Transverse colon (tissue), 4 donors: ENCODE measurements around the gene ARFGAP1. TPM values are rescaled to one million over a fixed set of nuclear protein-coding genes. Genes with fewer than 3 reads are reported as not detected.

Source experiments
- DNase-seq: peaks from one replicate; pipeline ENCODE4 v3.0.0-alpha.2; 2019
- H3K27ac ChIP-seq, 4 donors: fragments of 200-600 bp; sonication (generic); 2 replicates each; pipeline ENCODE4 v1.5.1; 2016 to 2018; ENCODE audit warnings: inconsistent platforms in 4 of 4
- H3K27me3 ChIP-seq: fragments of 200-600 bp; sonication (generic); 2 replicates; pipeline ENCODE4 v1.5.1; 2017; ENCODE audit warnings: inconsistent platforms
- H3K36me3 ChIP-seq, 4 donors: fragments of 200-600 bp; sonication (generic); 2 replicates each; pipeline ENCODE4 v1.5.1; 2017 to 2019; ENCODE audit warnings: inconsistent platforms in 4 of 4
- H3K4me1 ChIP-seq, 4 donors: fragments of 200-600 bp; sonication (generic); 2 replicates each; pipeline ENCODE4 v1.5.1; 2017 to 2020; ENCODE audit warnings: inconsistent platforms in 4 of 4
- H3K4me3 ChIP-seq, 4 donors: fragments of 200-600 bp; sonication (generic); 1 replicate in 1 of 4; 2 replicates in 3 of 4; pipeline versions ENCODE4 v1.5.1 to v1.6.1; 2017 to 2019; ENCODE audit warnings: inconsistent platforms in 4 of 4
- H3K9me3 ChIP-seq, 2 donors: fragments of 200-600 bp; sonication (generic); 2 replicates each; pipeline ENCODE4 v1.5.1; 2017 to 2019; ENCODE audit warnings: inconsistent platforms in 2 of 2
- EP300 ChIP-seq: sonication (generic); formaldehyde crosslinking; IDR thresholded peaks from one replicate; pipeline ENCODE4 v1.6.1; 2017; ENCODE audit warnings: antibody characterized with exemption, low read depth
- POLR2A ChIP-seq: fragments of 450-650 bp; IDR thresholded peaks from one replicate; pipeline ENCODE4 v1.6.1; 2016; ENCODE audit warnings: antibody characterized with exemption, mild to moderate bottlenecking, moderate library complexity
- POLR2AphosphoS5 ChIP-seq, 3 donors: sonication (generic); formaldehyde crosslinking; IDR thresholded peaks; one replicate each; pipeline ENCODE4 v1.6.1; 2016; ENCODE audit warnings: antibody characterized with exemption in 3 of 3
- WGBS, 2 donors: methylation state at CpG; one replicate each; pipeline ENCODE4 v1.1.5; 2018; ENCODE audit warnings: low coverage in 1 of 2; 5-methylcytosine and 5-hydroxymethylcytosine counted together
- in situ Hi-C, 4 donors: fragments of 200-750 bp; cut with MboI; loops; one replicate each; pipeline versions ENCODE4 v1.15.0 to v1.15.1; 2017; ENCODE audit warnings: low sequenced_read_pairs in 3 of 4, low pct_ligation_motif_present in 1 of 4, low pct_unique_long_range_greater_than_20kb in 1 of 4
- intact Hi-C: fragments of 100-400 bp; cut with DNase I; formaldehyde crosslinking; loops from one replicate; pipeline ENCODE4 v1.15.1; 2023; ENCODE audit warnings: low total_unique reads
- total RNA-seq, 4 donors: library from RNA; depleted of rRNA; stranded (reverse); fragments of >200 nt; gene quantifications; one replicate each; pipeline ENCODE4 v1.1.0, GENCODE V29; 2016
- TF ChIP-seq, protein P1 (sequence below), 5 experiments: fragments of 200-600 bp in 3 of 5; fragments of 450-650 bp in 2 of 5; sonication (generic) in 3 of 5; IDR thresholded peaks; 1 replicate in 2 of 5; 2 replicates in 3 of 5; pipeline ENCODE4 v1.5.1; 2016 to 2017; ENCODE audit warnings: antibody characterized with exemption in 5 of 5, inconsistent platforms in 3 of 5, mild to moderate bottlenecking in 2 of 5, moderate library complexity in 1 of 5

Gene ARFGAP1
- total RNA-seq, 4 donors from 2014 or later: 43.8 to 200 (median 74.8) TPM

DNA sequence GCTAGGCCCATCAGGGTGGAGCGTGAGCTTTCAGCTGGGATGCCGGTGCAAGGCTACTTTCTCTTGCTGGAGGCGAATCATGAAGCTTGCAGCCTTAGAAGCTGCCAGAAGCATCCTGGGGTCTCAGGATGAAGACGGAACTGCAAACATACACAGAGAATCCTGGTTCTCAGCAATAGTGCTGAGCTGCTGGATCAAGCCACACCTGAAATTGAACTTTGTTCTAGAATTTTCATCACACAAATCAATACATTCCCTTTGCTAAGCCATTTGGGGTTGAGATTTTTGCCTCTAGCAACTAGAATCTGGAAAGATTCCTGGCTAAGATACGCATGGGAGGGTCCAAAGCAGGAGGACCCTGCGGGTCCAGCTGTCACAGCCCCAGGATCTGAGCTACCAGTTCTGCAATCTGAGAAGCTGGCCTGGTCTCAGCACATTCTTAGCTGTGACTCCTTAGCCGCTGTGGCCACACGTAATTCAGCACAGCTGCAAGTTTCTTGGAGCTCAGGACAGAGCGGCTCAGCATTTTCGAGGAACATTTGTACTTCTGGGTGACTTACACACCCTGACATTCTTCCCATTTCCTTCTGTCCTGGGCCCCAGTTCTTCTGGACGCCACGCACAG is 6.6 kb upstream of the ARFGAP1 start:
- no peak overlapping the region for H3K27ac ChIP-seq
- H3K36me3 ChIP-seq: no peaks in the 10 kb centered on the region
- in situ Hi-C loops: no loop called here
- no peak for DNase-seq
- no peak overlapping the region for H3K4me3 ChIP-seq
- H3K4me1 ChIP-seq: no peaks in the 10 kb centered on the region
- intact Hi-C loops: no loop called here
- peaks cover 51% of the 10 kb centered on the region for H3K27me3 ChIP-seq
- WGBS, 2 donors: 60 to 69% methylated on average over 1 to 12 of the region's 12 CpGs
- H3K9me3 ChIP-seq: no peaks in the 10 kb centered on the region
- no peak for TF ChIP-seq POLR2AphosphoS5 (IDR thresholded peaks at IDR 0.05)
- TF ChIP-seq, protein P1, sequence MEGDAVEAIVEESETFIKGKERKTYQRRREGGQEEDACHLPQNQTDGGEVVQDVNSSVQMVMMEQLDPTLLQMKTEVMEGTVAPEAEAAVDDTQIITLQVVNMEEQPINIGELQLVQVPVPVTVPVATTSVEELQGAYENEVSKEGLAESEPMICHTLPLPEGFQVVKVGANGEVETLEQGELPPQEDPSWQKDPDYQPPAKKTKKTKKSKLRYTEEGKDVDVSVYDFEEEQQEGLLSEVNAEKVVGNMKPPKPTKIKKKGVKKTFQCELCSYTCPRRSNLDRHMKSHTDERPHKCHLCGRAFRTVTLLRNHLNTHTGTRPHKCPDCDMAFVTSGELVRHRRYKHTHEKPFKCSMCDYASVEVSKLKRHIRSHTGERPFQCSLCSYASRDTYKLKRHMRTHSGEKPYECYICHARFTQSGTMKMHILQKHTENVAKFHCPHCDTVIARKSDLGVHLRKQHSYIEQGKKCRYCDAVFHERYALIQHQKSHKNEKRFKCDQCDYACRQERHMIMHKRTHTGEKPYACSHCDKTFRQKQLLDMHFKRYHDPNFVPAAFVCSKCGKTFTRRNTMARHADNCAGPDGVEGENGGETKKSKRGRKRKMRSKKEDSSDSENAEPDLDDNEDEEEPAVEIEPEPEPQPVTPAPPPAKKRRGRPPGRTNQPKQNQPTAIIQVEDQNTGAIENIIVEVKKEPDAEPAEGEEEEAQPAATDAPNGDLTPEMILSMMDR (IDR thresholded peaks at IDR 0.05): no peak
- no peak for TF ChIP-seq EP300
- no peak for TF ChIP-seq POLR2A

DNA sequence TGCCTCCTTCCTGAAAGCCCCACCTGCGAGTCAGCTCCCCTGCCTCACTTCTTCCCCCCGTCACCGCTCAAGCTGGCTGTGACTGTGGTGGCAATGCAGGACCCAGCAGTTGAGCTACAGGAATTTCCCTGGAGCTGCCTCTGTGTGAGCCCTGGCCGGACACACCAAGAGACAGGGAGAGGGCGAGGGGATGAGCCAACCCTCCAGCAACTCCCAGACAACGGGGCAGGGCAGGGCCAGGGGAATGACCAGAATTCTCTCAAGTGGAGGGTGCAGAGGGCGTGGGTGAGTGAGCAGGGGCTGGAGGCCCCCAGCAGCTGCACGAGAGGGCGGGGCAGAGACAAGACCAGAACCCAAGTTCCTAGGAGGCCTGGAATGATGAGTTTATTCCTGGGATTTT is 4.9 kb upstream of the ARFGAP1 start:
- DNase-seq: no peak
- Histone ChIP-seq H3K36me3 (no peaks in the 10 kb centered on the region), H3K27me3 (peaks cover 40% of the 10 kb centered on the region), H3K4me1 (peaks cover 0 to 7% (median 3%) of the 10 kb centered on the region in 4 donors), H3K9me3 (no peaks in the 10 kb centered on the region), H3K27ac (no peak overlapping the region), H3K4me3 (no peak overlapping the region)
- intact Hi-C loops: no loop called here
- in situ Hi-C loops: no loop called here
- TF ChIP-seq EP300 (no peak), POLR2A (no peak), POLR2AphosphoS5 (IDR thresholded peaks at IDR 0.05) (no peak)
- TF ChIP-seq, protein P1 (IDR thresholded peaks at IDR 0.05): no peak
- 54 to 64% methylated on average over 3 to 9 of the region's 9 CpGs for WGBS, 2 donors

DNA sequence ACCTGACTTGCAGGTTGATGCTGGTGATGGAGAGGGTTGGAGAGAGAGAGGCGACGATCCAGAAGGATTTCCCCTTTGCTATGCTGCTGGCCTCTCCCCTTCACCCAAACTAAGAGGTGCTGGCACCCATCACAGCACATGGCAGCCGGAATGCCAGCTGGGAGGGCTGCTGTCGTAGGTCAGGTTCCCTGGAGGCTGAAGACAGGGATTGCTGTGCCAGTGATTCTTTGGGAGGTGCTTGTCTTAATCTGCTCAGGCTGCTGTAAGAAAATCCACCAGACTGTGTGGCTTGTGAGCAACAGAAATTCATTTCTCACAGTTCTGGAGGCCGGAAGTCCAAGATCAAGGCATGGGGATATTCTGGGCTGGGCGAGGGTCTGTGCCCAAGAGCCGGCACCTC is 4.4 kb upstream of the ARFGAP1 start:
- 71% methylated on average over 7 of the region's 7 CpGs; no CpG with 5 or more reads in 1 of the 2 donors for WGBS, 2 donors
- no peaks in the 10 kb centered on the region for H3K36me3 ChIP-seq
- H3K27me3 ChIP-seq: peaks cover 37% of the 10 kb centered on the region
- intact Hi-C loops: no loop called here
- TF ChIP-seq POLR2AphosphoS5 (IDR thresholded peaks at IDR 0.05): no peak
- TF ChIP-seq, protein P1 (IDR thresholded peaks at IDR 0.05): no peak
- H3K4me1 ChIP-seq: peaks cover 0 to 9% (median 4%) of the 10 kb centered on the region in 4 donors
- no peak for DNase-seq
- in situ Hi-C loops: no loop called here
- no peak overlapping the region for H3K27ac ChIP-seq
- no peaks in the 10 kb centered on the region for H3K9me3 ChIP-seq
- no peak overlapping the region for H3K4me3 ChIP-seq

DNA sequence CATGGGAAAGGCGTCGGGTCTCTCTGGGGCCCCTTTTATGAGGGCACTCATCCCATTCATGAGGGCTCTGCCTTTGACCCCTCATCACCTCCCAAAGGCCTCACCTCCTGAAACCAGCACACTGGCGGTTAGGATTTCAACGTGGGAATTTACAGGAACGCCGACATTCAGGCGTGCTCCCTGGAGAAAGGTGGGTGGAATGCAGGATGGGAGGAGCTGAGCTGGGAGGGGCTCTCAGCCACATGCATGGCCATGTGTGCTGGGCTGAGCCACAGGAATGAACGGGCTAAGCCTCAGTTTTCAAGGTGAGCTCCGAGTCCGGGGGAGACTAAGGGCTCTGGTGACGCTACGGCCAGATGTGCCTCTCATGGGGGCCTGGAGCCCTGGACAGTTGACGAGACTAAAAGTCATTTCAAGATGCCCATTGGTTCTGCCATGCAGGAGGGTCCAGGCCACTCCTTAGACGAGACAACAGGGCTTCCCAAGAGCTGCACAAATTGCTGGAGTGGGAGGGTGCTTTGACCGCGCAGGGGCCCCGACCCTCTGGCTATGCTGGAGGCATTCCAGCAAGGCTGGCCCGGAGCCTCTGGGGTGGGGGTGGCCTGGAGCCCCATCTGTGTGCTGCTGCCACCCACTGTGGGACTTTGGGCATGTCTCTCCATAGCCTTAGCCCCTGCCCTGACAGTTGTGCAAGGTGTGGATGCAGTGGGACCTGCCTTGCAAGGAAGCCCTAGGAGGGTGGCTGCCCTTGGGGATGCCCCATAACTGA is 3.8 kb upstream of the ARFGAP1 start:
- no peaks in the 10 kb centered on the region for H3K9me3 ChIP-seq
- no peak overlapping the region for H3K4me3 ChIP-seq
- TF ChIP-seq POLR2AphosphoS5 (IDR thresholded peaks at IDR 0.05) (no peak), POLR2A (no peak), EP300 (no peak)
- TF ChIP-seq, protein P1 (IDR thresholded peaks at IDR 0.05): no peak
- in situ Hi-C loops (no loop called here), intact Hi-C loops (no loop called here)
- peaks cover 5 to 15% (median 10%) of the 10 kb centered on the region in 4 donors for H3K4me1 ChIP-seq
- 44% methylated on average over 18 of the region's 18 CpGs; no CpG with 5 or more reads in 1 of the 2 donors for WGBS, 2 donors
- H3K27me3 ChIP-seq: peaks cover 32% of the 10 kb centered on the region
- no peak for DNase-seq
- H3K27ac ChIP-seq: no peak overlapping the region
- H3K36me3 ChIP-seq: no peaks in the 10 kb centered on the region
